Airway epithelial cell (primary cell): ENCODE measurements around the gene METTL2A. TPM values are rescaled to one million over a fixed set of nuclear protein-coding genes. Genes with fewer than 3 reads are reported as not detected.

ENCODE experiments used
- total RNA-seq: library from RNA; depleted of rRNA; stranded (reverse); fragments of >200 nt; gene quantifications from 2 replicates; pipeline ENCODE4 v1.2.3, GENCODE V29; 2015

The METTL2A gene
- 22.0 and 22.1 TPM in 2 replicates for total RNA-seq

GRCh38 chr17:62423647-62424461 lies at the start of gene METTL2A:
TSS of gene METTL2A (plus strand) at chr17:62423897. CDS start at chr17:62423903, 6 bp downstream.

GRCh38 chr17:62380253-62380652 lies 43.4 kb upstream of the METTL2A start, which contains the start of gene EFCAB3:
TSS of gene EFCAB3 (plus strand) at chr17:62380553. CDS start at chr17:62382980, 2,427 bp downstream.

GRCh38 chr17:62478424-62478879 lies 54.8 kb downstream of the METTL2A start, which contains the start of gene TLK2:
TSS of gene TLK2 (plus strand) at chr17:62478825. CDS start at chr17:62481126, 2,301 bp downstream.

Other genes starting within 250 kb of the METTL2A start
- gene EFCAB3, start 43.3 kb upstream of the METTL2A start, total RNA-seq = not detected in 2 replicates
- gene TLK2, start 54.9 kb downstream of the METTL2A start, total RNA-seq = 16.2 and 20.1 TPM in 2 replicates
- 41.5 and 50.9 TPM in 2 replicates for gene MRC2, start 203.8 kb downstream of the METTL2A start, total RNA-seq